ENCODE results near the gene ACYP1.
"Not testable (repeated sequence)": the region's sequence is repeated elsewhere in the genome, so short reads cannot be mapped to it uniquely, and the experiment has no call there.

ACYP1 gene

DNA sequence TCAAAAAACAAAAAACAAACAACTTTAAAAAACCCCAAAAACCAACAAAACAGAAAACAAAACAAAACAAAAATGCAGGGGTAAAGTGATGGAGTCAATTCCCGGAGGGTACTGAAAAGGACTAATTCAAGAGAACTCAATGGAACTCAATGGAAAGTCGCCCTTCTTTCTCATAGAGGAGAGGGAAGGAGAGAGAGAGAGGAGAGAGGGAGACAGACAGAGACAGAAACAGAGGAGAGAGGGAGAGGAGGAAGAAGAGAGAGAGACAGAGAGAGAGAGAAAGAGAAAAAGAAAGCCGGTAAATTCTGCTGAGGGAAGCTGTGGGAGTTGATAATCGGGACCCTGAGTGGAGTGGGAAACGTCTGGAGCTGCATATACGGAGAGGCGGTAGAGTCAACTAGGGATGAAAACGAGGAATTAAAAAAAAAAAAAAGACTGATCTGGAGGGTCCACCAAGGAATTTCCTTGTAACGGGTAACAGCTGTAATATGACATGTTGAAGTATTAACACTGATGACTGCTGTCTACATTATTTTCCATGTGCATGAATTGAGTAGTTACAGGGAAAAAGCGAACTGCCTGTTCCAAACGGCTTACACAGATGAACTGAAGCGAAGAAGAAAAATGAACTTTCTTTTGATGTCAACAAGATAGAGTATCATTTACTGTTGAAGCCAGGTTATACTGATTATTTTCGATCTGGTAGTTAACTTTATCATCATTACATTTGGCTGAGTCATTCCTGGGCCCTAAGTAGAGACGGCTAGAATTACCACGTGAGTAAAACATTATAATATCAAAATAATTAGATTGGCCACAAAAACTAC lies 4.7 kb upstream of the ACYP1 start:
- no peak for DNase-seq

DNA sequence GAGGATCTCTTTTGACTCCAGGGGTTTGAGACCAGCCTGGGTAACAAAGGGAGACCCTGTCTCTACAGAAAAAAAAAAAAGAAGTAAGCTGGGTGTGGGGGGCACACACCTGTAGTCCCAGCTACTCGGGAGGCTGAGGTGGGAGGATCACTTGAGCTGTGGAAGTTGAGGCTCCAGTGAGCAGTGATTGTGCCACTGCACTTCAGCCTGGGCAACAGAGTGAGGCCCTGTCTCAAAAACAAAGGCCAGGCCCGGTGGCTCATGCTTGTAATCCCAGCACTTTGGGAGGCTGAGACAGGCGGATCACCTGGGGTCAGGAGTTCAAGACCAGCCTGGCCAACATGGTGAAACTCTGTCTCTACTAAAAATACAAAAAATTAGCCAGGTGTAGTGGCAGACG lies 3.9 kb upstream of the ACYP1 start:
- not testable (repeated sequence) for DNase-seq

DNA sequence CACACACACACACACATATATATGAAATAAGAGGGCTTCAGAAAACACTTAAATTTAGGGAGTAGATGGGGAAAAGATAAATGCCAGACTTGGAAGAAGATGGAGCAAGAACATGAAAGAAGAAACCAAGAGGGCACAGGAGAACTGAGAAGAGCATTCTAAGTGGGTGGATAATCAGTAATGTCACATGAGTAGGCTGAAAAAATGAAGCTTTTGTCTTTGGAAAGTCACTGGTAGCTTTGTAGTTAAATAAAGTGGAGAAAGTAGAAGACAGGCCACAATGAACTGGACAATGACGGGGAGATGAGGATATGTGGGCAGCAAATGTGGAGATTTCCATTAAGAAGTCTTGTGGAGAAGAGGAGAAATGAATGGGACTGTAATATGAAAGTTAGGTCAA lies 3.4 kb upstream of the ACYP1 start:
- no peak for DNase-seq

DNA sequence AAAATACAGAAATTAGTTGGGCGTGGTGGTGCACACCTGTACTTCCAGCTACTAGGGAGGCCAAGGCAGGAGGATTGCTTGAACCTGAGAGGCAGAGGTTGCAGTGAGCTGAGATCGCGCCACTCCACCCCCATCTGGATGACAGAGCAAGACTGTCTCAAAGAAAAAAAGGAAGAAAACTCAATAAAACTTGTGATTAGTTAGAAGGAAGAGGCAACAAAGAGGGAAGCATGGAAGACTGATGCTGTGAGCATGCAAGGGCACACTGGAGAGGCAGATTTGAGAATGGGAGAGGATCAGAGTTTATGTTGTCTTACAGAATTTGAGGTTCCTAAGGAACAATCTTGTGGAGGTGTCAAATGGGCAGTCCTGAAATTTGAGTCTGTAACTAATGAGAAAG lies 2.9 kb upstream of the ACYP1 start:
- DNase-seq: no peak

DNA sequence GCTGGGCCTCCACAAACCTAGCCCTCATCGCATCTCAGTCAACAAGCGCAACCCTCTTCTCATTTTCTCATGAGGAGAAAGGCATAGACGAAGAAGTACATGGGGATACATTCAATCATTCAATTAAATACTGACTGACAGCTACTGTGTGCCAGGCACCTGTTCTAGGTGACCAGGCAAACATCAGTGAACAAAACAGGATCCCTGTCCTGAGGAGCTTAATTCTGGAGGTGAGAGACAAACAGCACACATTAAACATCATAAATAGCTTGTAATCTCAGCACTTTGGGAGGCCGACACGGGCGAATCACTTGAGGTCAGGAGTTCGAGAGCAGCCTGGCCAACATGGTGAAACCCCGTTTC lies 362 bp upstream of the ACYP1 start:
- no peak for DNase-seq

DNA sequence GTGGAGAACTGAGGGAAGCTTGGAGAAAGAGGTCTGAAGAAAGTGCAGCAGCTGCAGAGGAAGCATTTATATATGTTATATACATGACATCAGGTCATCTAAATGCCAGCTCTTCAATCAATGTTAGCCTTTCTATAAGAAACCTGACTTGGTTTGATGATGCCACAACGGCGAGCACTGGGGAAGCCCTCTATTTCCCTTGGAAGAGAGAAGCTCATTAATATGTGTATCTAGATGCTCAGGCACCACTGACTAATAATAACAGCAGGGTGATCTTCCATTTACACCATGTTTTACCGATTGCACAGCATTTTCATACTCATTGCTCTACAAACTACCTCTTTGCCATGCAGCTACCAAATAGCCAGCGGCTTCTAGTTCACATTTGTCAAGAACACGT lies 811 bp downstream of the ACYP1 start:
- DNase-seq: peak in 1 of 56 donors; percentile 10

DNA sequence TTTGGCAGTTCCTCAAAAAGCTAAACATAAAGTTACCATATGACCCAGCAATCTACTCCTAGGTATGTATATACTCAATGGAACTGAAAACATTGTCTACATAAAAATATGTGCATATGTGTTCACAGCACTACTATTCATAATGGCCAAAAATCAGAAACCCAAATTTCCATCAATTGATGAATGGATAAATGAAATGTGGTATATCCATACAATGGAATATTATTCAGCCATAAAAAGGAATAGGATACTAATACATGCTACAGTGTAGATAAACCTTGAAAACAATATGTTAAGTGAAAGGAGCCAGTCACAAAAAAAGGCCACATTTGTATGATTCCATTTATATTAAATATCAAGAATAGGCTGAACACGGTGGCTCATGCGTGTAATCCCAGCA lies 3.4 kb downstream of the ACYP1 start:
- DNase-seq: no peak

DNA sequence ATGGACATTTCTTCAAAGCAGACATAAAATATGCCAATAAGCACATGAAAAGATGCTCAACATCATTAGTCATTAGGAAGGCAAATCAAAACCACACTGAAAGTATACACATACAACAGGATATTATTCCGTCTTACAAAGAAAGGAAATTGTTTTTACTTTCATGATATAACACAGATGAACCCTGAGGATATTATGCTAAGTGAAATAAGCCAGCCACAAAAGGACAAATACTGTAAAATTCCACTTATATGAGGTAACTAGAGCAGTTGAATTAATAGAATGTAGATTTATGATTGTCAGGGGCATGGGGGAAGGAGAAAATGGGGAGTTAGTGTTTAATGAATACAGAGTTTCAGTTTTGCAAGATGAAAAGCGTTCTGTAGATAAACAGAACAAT lies 4.2 kb downstream of the ACYP1 start:
- no peak for DNase-seq

DNA sequence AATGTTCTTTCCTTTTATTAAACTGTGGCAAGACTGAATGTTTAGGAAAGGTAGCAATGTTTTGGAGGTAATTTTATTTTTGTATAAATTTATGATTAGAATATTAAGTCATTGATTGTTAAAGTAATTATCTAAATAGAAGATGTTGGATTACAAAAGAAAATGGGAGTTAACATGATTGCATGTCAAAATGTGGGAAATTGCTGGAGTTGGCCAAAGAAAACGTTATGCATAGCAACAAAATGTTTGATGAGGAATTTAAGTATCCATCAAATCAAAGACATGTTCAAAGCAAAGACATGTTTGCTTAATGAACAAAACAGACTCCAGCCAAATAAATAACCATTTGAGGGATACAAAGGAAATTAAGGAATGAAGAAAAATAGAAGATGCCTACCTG lies 9.4 kb downstream of the ACYP1 start:
- no peak for DNase-seq

DNA sequence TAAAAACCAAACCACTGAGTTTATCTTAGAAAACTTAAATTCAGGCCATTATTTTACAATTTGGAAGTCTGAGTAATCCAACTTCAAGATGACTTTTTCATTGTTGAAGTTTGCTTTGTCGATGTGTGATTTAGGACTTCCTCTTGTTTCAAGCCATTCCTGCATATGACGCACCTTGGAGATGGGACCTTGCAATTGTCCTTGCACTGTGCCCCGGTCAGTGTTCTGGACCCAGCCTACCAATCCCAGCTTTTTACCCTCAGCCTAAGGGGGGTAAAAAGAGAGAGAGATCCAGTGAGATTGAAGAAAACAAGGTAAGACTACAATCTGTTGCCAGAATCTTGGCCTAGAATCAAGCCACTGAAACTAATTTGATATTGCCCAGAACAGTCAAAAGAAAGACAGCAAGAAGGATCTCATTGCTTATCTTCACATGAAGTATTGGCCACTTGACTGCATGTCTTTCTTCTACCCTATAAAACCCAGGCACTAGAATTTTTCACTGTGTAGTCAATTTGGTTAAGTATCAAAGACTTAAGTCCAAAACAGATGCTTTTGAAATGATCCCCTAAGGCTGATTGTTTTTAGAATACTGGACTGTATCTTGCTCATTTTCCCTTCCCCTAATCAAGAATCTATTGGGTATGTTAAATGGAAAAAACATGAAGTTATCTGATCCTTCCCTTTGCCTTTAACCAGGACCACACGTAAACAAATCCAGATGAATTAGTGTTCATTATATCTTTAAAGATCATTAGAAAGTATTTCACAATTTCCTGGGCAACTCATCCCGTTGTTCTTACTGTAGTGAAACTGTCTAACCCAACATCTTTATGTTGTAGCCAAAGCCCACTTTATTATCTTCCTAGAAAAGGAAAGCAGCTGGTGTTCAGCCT lies 10.2 kb downstream of the ACYP1 start:
- no peak for DNase-seq

DNA sequence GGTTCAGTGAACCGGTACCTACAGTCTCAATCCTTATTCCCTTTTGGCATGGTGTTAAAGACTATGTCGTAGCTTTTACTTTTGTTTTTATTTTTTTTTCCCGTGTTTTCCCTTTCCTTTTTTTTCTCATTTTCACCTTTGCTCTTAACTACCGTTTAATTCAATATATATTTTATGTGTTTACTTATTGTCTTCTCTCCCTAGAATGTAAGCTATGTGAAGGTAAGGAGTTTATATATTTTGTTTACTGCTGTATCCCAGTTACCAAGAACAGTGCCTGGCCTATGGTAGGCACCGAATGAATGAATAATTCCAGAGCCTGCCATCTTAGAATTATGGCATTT lies 12.3 kb downstream of the ACYP1 start:
- no peak for DNase-seq

DNA sequence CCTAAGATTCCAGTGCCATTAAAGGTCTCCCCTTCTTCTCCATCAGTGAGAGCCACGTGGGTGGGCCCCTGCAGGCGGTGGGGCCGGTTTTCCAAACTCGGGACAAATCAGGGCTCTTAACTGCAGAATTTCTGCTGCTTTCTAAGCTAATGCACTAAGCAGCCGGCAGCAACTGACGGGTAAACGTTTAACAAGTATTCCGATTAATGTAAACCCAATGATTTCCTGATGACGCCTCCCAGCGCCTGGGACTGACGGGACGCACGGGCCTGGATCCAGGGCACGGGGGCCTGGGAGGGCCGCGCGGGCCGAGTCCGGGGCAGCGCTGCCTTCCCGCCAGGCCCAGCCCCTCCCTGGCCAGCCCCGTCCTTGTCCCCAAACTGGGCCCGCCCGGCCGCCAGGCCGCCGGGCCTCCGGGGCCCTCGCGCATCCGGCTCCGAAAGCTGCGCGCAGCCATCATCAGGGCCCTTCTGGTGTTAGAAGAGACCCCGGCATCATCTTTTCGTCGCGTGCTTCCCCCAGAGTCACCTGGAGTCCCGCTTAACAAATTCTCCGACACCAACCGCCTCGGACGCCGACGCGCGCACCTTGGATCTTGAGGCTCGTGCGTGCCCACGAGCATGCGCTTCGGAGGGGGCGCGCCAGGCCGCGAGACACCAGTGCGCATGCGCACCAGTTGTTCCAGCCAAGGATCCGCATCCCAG lies 12.8 kb downstream of the ACYP1 start, which contains the start of gene MLH3:
TSS of gene MLH3 (minus strand) at position 616 of the 704 bp plus-strand sequence. CDS start 1,812 bp downstream, outside the sequence.
- peak in 54 of 56 donors; percentile 20 to 85 (median 62) for DNase-seq

DNA sequence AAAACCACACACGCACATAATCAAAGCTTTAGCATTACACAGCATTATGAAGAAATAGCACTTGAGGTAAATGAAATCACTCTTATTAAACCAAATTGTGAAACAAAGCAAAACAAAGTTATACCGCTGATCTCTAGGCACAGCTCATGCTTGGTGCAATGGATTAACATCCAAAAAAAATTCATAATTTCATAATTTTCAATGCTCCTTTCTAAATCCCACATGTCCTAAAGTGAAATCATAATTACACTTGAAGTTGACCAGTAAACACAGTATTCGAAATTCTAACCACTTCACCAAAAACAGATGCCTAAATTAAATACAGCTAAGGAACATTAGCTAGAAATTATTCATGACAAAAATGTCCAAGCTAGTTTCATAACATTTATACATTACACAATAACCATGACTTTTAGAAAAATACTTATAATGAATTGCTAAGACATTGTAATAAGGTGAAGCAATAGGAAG lies 14.1 kb downstream of the ACYP1 start:
- no peak for DNase-seq

DNA sequence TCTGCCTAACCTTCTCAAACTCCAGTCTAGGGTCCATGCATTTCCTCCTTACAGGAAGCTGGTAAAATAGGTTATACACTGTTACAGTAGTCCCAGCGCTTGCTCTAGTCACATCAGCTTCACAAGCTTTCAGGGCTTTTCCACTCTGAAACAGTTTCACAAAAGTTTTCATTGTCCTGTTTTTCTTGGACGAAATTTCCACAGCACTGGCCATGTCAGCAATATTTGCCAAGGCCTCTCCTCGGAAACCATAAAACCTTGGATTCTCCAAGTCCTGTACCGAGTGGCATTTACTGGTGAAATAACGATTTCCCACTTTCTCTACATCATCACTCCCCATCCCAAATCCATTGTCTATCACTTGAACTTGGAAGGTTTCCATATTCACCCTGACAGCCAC lies 14.7 kb downstream of the ACYP1 start:
- DNase-seq: peak in 10 of 56 donors; percentile 2 to 40 (median 17)

DNA sequence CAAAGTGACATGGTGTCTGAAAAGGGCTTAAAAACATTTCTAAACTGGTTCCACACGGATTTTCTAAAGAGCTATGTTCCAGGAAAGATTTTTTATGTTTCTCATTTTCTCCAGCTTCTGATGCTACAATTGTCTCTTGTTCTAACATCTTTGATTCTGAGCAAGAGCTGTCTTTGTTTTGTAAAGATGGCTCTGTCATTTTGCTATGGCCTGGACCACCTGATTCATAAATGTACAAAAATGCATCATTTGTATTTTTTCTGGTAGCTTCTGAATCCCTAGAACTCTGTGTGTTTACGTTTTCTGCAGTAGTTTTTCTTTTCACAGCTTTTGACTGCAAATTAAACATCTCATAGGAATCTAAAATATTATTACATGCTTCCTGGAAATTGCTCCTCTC lies 15.7 kb downstream of the ACYP1 start:
- no peak for DNase-seq

DNA sequence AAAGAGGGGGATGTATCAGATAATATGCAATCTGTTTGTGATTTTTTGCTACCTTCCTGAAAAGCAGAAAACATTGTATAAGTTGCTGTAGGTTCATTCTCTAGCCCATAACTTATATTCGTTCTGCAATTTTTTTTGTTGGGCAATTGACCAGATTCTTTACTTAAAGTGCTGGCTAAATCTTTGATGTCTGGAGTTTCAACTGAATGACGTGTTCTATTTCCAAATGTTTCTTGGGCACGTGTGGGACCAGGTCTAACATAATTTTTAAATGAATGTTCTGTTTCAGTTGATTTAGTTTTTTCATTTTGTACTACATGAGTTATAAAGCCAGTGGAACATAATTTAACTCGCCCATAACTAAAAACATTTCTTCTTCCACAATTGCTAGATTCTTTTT lies 16.3 kb downstream of the ACYP1 start:
- DNase-seq: no peak

DNA sequence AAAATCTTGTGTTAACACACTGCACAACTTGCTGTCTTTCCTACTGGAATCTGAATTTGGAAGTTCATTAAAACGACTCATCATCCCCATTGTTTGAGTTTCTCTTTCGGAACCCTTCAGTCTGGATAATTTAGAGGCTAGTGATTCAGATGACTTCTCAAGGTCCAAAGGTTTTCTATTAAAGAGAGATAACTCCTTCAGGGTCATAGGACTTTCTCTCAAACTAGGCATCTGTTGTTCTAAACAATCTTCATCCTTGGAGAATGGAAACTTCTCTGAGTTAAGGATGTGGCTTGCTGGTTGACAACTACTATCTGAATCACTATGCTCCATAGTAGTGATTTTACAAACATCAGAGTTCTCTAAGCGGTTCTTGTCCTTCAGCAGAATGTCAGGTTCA lies 16.9 kb downstream of the ACYP1 start:
- no peak for DNase-seq

DNA sequence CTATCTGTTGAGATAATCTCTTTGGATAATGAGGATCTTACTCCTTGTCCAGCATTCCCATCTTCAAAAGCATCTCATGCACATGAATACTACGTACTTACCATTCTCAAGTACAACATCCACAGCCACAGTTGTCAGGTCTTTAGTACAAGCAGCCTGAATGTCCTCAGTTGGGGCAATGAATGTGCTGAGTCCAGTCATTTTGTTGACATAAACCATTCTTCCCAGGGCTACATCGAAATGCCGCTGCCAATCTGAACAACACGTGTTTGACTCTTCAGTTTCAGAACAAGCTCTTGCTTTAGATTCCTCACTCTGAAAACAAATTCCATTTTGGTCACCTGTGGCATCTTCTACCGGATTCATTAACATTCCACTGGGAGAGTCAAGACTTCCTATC lies 17.5 kb downstream of the ACYP1 start:
- DNase-seq: no peak

DNA sequence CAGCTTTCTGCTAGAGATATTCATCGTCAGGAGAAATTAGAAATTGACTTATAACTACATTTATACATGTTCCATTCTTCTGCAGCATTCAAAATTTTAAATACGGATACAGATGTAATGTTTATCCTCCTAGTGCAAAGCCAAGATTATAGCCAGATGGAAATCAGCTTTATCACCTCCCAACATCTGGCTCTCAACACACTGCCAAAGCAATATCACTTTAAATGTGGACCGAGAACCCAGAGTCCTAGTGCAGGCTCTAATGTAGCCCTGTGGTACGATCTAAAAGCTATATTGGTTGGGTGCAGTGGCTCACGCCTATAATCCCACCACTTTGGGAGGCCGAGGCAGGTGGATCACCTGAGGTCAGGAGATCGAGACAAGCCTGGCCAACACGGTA lies 19.1 kb downstream of the ACYP1 start:
- DNase-seq: no peak

DNA sequence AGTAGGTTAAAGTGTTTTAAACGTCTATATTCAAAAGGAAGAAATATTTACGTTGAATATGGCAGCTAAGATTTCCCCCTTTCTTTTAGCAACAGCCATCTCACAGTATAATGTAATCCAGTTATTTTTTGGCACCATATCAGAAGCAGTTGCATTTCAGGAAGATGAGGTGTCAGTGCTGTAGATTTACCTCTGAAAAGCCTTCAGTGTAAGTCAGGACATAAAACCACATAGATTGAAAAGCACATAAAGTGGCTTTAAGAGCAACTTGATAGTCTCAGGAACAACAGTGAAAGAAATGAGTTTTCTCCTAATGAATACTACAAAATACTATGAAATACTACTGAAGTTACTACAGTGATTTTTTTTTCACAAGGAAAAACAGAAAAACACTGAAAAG lies 19.5 kb downstream of the ACYP1 start:
- no peak for DNase-seq

DNA sequence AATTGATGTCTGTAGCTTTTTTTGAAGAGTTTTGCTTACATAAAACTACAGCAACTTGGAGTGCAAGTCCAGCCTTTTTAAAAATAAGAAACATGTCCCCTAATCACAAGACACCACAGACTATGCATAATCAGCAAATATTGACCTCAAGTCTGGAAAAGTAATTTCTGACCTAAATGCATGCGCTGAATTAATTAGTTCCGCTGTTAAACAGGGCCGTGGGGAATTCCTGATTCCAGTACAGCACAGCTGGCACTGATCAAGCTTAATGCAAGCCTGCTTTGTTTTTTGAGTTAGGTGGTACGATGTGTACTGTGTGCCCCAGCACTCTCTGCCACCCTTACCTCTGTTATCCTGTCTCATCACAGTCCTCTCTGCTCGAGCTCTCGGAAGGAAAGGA lies 21.8 kb downstream of the ACYP1 start:
- DNase-seq: no peak

DNA sequence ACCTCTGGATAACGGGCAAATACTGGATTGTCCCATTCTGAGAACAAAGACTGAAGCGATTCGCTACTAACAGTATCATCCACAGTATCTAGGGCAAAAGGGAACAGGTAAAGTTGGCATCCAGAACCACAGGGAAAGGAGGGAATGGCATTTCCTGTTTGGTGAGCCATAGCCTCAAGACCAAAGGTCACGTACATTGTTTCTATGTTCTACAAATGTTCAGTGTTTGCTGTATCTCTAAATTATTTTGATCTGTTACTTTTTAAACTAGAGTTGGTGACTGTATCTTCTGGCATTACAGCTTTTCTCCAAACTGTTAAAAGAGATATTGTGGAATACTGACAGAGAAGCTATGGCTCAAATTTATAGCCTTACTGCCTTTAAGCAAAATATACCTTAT lies 22.2 kb downstream of the ACYP1 start:
- no peak for DNase-seq
